Measurements from ENCODE around the gene EEA1.

The EEA1 gene

DNA sequence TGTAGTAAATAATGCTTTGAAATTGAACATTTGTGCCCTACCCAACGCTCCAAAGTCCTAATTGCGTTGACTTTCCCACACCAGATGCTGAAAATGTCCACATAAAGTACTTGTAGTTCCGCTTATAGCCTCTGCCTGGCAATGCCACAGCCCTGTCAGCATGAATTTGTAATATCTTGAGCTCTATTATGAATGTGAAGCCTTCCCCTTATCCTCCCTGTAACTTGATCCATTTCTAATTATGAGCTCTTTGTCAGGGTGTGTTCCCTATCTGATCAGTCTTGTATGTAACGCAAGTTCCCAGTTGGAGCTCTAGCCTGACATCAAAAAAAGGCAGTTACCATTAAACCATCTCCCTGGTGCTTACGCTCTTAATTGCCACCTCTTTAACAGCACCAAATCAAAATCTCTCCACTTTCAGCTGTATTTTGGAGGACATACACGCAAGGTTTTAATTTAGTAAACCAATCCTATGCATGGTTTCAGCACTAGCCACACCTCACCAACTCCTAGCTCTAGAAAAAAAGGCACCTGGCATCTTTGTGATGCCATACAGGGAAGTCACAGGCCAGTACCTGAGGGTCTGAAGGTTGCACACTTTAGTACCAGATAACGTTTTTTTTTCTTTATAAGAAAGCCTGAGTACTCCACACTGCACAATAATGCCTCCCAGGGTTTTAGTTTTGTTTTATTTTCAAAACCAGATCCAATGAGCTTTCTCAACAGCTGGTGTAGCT lies 69.3 kb downstream of the EEA1 start:
- DNase-seq (ENCODE audit: low read depth), result no peak
- TF ChIP-seq, protein P1, sequence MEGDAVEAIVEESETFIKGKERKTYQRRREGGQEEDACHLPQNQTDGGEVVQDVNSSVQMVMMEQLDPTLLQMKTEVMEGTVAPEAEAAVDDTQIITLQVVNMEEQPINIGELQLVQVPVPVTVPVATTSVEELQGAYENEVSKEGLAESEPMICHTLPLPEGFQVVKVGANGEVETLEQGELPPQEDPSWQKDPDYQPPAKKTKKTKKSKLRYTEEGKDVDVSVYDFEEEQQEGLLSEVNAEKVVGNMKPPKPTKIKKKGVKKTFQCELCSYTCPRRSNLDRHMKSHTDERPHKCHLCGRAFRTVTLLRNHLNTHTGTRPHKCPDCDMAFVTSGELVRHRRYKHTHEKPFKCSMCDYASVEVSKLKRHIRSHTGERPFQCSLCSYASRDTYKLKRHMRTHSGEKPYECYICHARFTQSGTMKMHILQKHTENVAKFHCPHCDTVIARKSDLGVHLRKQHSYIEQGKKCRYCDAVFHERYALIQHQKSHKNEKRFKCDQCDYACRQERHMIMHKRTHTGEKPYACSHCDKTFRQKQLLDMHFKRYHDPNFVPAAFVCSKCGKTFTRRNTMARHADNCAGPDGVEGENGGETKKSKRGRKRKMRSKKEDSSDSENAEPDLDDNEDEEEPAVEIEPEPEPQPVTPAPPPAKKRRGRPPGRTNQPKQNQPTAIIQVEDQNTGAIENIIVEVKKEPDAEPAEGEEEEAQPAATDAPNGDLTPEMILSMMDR (IDR thresholded peaks at IDR 0.05; ENCODE audit: control insufficient read depth, extremely low read depth, insufficient read depth), result no peak
- H3K4me3 ChIP-seq (ENCODE audit: low read depth, low read length), result no peak overlapping the region

DNA sequence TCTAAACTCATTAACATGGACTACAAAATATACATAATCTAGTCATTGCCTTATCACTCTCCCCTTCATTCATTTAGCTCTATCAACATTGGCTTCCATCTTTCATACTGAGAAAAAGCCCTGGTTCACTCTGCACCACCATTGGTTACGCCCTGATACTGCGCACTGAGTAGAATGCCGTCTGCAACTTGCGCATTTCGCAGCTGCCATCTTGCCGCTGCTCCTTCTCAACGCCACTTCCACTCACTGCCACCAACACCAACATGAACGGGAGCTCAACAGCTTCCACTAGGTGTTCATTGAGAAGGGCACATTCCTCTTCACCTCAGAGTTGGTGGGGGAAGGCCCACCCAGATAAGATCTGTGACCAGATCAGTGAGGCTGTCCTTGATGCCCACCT lies 71.3 kb downstream of the EEA1 start:
- no peak for DNase-seq (ENCODE audit: low read depth)
- H3K4me3 ChIP-seq (ENCODE audit: low read depth, low read length), result no peak overlapping the region
- TF ChIP-seq, protein P1 (IDR thresholded peaks at IDR 0.05; ENCODE audit: control insufficient read depth, extremely low read depth, insufficient read depth), result no peak

DNA sequence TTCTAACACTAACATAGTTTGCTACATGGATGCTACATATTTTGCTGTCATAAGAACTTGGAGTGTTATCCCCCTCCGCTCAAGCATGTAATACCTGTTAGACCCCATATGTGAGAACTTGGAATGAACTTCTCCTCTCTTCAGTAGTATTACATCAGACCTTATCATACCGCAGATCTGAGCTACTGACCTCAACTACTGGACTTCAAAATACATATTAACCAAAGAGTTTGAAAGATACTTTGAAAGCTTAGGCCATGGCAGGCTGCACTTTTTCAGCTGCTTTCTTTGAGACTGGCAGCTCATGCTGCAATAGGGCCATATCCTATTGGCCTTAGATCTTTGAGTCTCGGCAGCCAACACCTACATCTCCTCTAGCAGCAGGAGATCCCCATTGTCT lies 74.8 kb downstream of the EEA1 start:
- TF ChIP-seq, protein P1 (IDR thresholded peaks at IDR 0.05; ENCODE audit: control insufficient read depth, extremely low read depth, insufficient read depth), result no peak
- no peak overlapping the region for H3K4me3 ChIP-seq (ENCODE audit: low read depth, low read length)
- no peak for DNase-seq (ENCODE audit: low read depth)

DNA sequence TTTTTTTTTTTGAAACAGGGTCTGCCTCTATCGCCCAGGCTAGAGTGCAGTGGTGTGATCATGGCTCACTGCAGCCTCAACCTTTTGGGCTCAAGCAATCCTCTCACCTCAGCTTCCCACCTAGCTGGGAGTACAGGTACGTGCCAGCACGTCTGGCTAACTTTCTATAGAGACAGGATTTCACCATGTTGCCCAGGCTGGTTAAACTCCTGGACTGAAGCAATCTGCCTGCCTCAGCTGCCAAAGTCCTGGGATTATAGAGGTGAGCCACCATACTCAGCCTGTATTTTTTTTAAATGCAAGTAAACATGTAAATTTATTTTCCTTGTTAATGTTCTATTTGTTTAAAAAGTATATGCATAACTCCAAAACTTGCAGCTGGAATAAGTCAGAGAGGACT lies 80.4 kb downstream of the EEA1 start:
- DNase-seq (ENCODE audit: low read depth), result no peak

DNA sequence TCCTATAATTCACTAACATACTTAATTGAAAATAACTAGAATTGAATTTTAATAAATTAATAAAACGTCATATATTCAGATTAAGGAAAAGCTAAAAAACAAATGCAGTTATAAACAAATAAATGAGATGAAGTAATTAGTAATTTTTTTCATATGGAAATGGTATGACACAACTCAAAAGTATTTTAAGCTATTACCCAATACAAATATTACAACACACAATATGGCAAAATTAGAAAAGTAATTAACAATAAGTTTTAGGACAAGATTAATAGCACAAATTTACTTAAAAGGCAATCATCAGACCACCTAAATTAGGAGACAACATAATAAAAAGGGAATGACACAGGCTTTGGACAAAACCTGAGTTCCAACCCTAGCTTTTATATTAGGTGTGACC lies 81.7 kb downstream of the EEA1 start:
- no peak overlapping the region for H3K4me3 ChIP-seq (ENCODE audit: low read depth, low read length)
- TF ChIP-seq, protein P1 (IDR thresholded peaks at IDR 0.05; ENCODE audit: control insufficient read depth, extremely low read depth, insufficient read depth), result no peak
- no peak for DNase-seq (ENCODE audit: low read depth)

More for the DNA sequence above, 80.4 kb downstream of the EEA1 start:
- no peak overlapping the region for H3K4me3 ChIP-seq (ENCODE audit: low read depth, low read length)
- TF ChIP-seq, protein P1 (IDR thresholded peaks at IDR 0.05; ENCODE audit: control insufficient read depth, extremely low read depth, insufficient read depth), result no peak

DNA sequence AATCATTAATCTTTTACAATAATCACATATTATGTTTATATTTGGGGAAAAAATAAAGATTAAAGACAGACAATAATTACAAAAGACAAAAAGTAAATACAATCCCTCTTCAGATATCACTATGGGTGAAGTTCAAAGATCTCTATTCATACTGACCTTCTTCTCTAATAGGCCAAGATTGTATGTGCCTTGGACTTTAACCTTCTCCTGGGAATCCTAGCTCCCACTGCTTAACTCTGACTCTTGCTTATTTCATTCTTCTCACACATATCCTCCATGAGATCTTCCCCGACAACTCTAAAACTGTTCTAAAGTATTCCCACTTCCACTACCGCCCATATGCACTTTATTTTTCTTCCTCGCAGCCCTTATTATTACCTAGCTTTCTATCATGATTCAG lies 83.8 kb downstream of the EEA1 start:
- DNase-seq (ENCODE audit: low read depth), result no peak
- no peak overlapping the region for H3K4me3 ChIP-seq (ENCODE audit: low read depth, low read length)
- TF ChIP-seq, protein P1 (IDR thresholded peaks at IDR 0.05; ENCODE audit: control insufficient read depth, extremely low read depth, insufficient read depth), result no peak
